Heart left ventricle (tissue), 16 donors: ENCODE data around the gene GTF2A2. TPM values are rescaled to one million over a fixed set of nuclear protein-coding genes. Genes with fewer than 3 reads are reported as not detected.

ENCODE experiments used
- ATAC-seq, 4 donors: fragments of 200-7000 bp; cut with Tn5 transposase; one replicate each; pipeline ENCODE4 v1.9.1; 2020 to 2022; ENCODE audit warnings: moderate library complexity in 4 of 4, mild to moderate bottlenecking in 3 of 4, moderate number of reproducible peaks in 1 of 4
- DNase-seq, 5 donors: peaks; one replicate each; pipeline ENCODE4 v3.0.0-alpha.2; 2020
- H3K27ac ChIP-seq, 12 donors: fragments of 200-600 bp; sonication (generic) in 4 of 12; one replicate each; pipeline versions ENCODE4 v1.5.0 to v1.8.0; 2016 to 2022; ENCODE audit warnings: mild to moderate bottlenecking in 2 of 12
- H3K27me3 ChIP-seq, 9 donors: fragments of 200-600 bp; sonication (generic) in 2 of 9; one replicate each; pipeline versions ENCODE4 v1.5.1 to v1.8.0; 2016 to 2022; ENCODE audit warnings: mild to moderate bottlenecking in 3 of 9
- H3K36me3 ChIP-seq, 9 donors: fragments of 200-600 bp; sonication (generic) in 2 of 9; one replicate each; pipeline versions ENCODE4 v1.5.0 to v1.8.0; 2018 to 2022; ENCODE audit warnings: mild to moderate bottlenecking in 2 of 9
- H3K4me1 ChIP-seq, 12 donors: fragments of 200-600 bp; sonication (generic) in 4 of 12; one replicate each; pipeline versions ENCODE4 v1.5.0 to v1.8.0; 2016 to 2022; ENCODE audit warnings: mild to moderate bottlenecking in 3 of 12
- H3K4me3 ChIP-seq, 12 donors: fragments of 200-600 bp; sonication (generic) in 4 of 12; one replicate each; pipeline versions ENCODE4 v1.5.0 to v1.8.0; 2017 to 2022; ENCODE audit warnings: mild to moderate bottlenecking in 9 of 12, moderate library complexity in 4 of 12
- H3K9me3 ChIP-seq, 12 donors: fragments of 200-600 bp; sonication (generic) in 4 of 12; one replicate each; pipeline versions ENCODE4 v1.5.0 to v1.8.0; 2016 to 2022; ENCODE audit warnings: mild to moderate bottlenecking in 1 of 12
- CTCF ChIP-seq, 12 donors: fragments of 200-600 bp; sonication (generic) in 4 of 12; IDR thresholded peaks; one replicate each; pipeline versions ENCODE4 v1.5.0 to v1.8.0; 2018 to 2022; ENCODE audit warnings: antibody characterized with exemption in 12 of 12, mild to moderate bottlenecking in 5 of 12
- POLR2A ChIP-seq, 2 donors: fragments of 450-650 bp; IDR thresholded peaks; one replicate each; pipeline ENCODE4 v1.6.1; 2017; ENCODE audit warnings: antibody characterized with exemption in 2 of 2, mild to moderate bottlenecking in 2 of 2, moderate library complexity in 2 of 2
- WGBS, 4 donors: extraction: QIAGEN DNeasy Blood & Tissue Kit in 2 of 4; methylation state at CpG; one replicate each; pipeline versions ENCODE4 v1.1.5 to v1.1.7; 2013 to 2018; 5-methylcytosine and 5-hydroxymethylcytosine counted together
- intact Hi-C, 10 donors: fragments of 100-400 bp; cut with DNase I; formaldehyde crosslinking; loops; one replicate each; pipeline versions ENCODE4 v1.11.1 to v1.14.2; 2022
- polyA plus RNA-seq, 2 donors: library from polyadenylated mRNA; stranded (reverse); fragments of 200-250 nt; gene quantifications; one replicate each; pipeline ENCODE4 v1.2.3, GENCODE V29; 2013
- total RNA-seq, 9 donors: library from RNA; depleted of rRNA in 2 of 9; stranded (reverse); fragments of >200 nt in 2 of 9; fragmentation: NEBNext Ultra II Directional in 3 of 9; extraction: Animal tissue kit (Norgen Biotek cat#: 25700) in 3 of 9; gene quantifications; one replicate each; pipeline versions ENCODE4 v1.1.0 to v1.2.4, GENCODE V29; 2016 to 2023
- donor health status: ischemic (EF 13 %, LVEDD 7.1; RV severe dilation, severe dysfunction).
- donor health status: healthy with polysubstance abuse.
- donor health status: DM: no; HTN: yes; CAD: no.
- donor health status: DM: no; HTN: no; CAD: no.
- donor health status: ischemic (EF 25% LVEDD 6.9; RV normal size, moderate dysfunction).
- donor health status: ischemic (EF 25% LVEDD 5.7; RV mildly dilated, moderate dysfunction).
- donor health status: healthy.
- donor health status: DM: yes; HTN: yes; CAD: no.
- donor health status: ischemic (EF 35%, LVEDD 5.7; RV mildly dilated, moderate dysfunction).
- donor health status: nonischemic (EF 11% LVEDD 7.7; RV severe dilation, severe dysfunction).
- donor health status: DM: yes; HTN: yes; CAD: no.
- donor health status: PGD.
- donor health status: ischemic (EF 29% LVEDD 5.4; RV normal size, mild dysfunction).
- donor health status: nonischemic (EF 23%, LVEDD 6.1; RV moderate dilation, normal function).

GTF2A2 gene
- total and polyA plus RNA-seq, 11 donors = 23.8 to 156 (median 110) TPM

- DNase-seq = no peak
Measured at GRCh38 chr15:59678172-59678571, 20.9 kb upstream of the GTF2A2 start.

GRCh38 chr15:59676565-59676964, 19.2 kb upstream of the GTF2A2 start:
- no peak for ATAC-seq
- Histone ChIP-seq H3K27ac (no peak overlapping the region), H3K4me1 (peaks cover 0 to 8% (median 0%) of the 10 kb centered on the region in 12 donors), H3K27me3 (no peaks in the 10 kb centered on the region), H3K9me3 (no peaks in the 10 kb centered on the region), H3K4me3 (no peak overlapping the region), H3K36me3 (peaks cover 3 to 100% (median 100%) of the 10 kb centered on the region in 9 donors)
- no peak for DNase-seq
- intact Hi-C loops = no loop called here
- WGBS, 4 donors = 94 to 98% (median 96%) methylated on average over 23 of the region's 23 CpGs
- TF ChIP-seq POLR2A (IDR thresholded peaks at IDR 0.05) (no peak), CTCF (IDR thresholded peaks at IDR 0.05) (no peak)

More at GRCh38 chr15:59678172-59678571, 20.9 kb upstream of the GTF2A2 start:
- no peaks in the 10 kb centered on the region for H3K27me3 ChIP-seq
- H3K36me3 ChIP-seq = peaks cover 3 to 100% (median 94%) of the 10 kb centered on the region in 9 donors
- WGBS, 4 donors = 75 to 86% (median 81%) methylated on average over 1 of the region's 1 CpG
- no peaks in the 10 kb centered on the region for H3K9me3 ChIP-seq
- no peak overlapping the region for H3K4me3 ChIP-seq
- H3K4me1 ChIP-seq = peaks cover 0 to 9% (median 0%) of the 10 kb centered on the region in 12 donors
- intact Hi-C loops = no loop called here
- TF ChIP-seq POLR2A (IDR thresholded peaks at IDR 0.05) (no peak), CTCF (IDR thresholded peaks at IDR 0.05) (no peak)
- no peak for ATAC-seq
- H3K27ac ChIP-seq = no peak overlapping the region

- 92 to 96% (median 93%) methylated on average over 3 of the region's 3 CpGs for WGBS, 4 donors
- H3K36me3 ChIP-seq = peaks cover 5 to 100% (median 100%) of the 10 kb centered on the region in 9 donors
- TF ChIP-seq CTCF (IDR thresholded peaks at IDR 0.05) (no peak), POLR2A (IDR thresholded peaks at IDR 0.05) (no peak)
Measured at GRCh38 chr15:59674361-59674877, 17.1 kb upstream of the GTF2A2 start.

GRCh38 chr15:59668556-59668955, 11.2 kb upstream of the GTF2A2 start:
- 79 to 94% (median 85%) methylated on average over 8 of the region's 8 CpGs for WGBS, 4 donors
- H3K4me1 ChIP-seq = no peaks in the 10 kb centered on the region
- no peaks in the 10 kb centered on the region for H3K27me3 ChIP-seq
- no peak overlapping the region for H3K27ac ChIP-seq
- DNase-seq (no peak), ATAC-seq (no peak)
- H3K4me3 ChIP-seq = no peak overlapping the region
- TF ChIP-seq CTCF (IDR thresholded peaks at IDR 0.05) = no peak
- no peak for TF ChIP-seq POLR2A (IDR thresholded peaks at IDR 0.05)
- peaks cover 2 to 100% (median 98%) of the 10 kb centered on the region in 9 donors for H3K36me3 ChIP-seq
- intact Hi-C loops = no loop called here
- no peaks in the 10 kb centered on the region for H3K9me3 ChIP-seq

More at GRCh38 chr15:59674361-59674877, 17.1 kb upstream of the GTF2A2 start:
- H3K27me3 ChIP-seq = no peaks in the 10 kb centered on the region
- ATAC-seq (no peak), DNase-seq (no peak)
- peaks cover 0 to 8% (median 0%) of the 10 kb centered on the region in 12 donors for H3K4me1 ChIP-seq
- no peak overlapping the region for H3K27ac ChIP-seq
- no peak overlapping the region for H3K4me3 ChIP-seq
- intact Hi-C loops = no loop called here
- no peaks in the 10 kb centered on the region for H3K9me3 ChIP-seq
